ENCODE results near the gene TBC1D21. TPM values are rescaled to one million over a fixed set of nuclear protein-coding genes. Genes with fewer than 3 reads are reported as not detected.
A peak's percentile ranks its signal among the peaks of the same experiment; 100 is the strongest.

Gene TBC1D21
- polyA plus RNA-seq, 3 donors: not detected

DNA sequence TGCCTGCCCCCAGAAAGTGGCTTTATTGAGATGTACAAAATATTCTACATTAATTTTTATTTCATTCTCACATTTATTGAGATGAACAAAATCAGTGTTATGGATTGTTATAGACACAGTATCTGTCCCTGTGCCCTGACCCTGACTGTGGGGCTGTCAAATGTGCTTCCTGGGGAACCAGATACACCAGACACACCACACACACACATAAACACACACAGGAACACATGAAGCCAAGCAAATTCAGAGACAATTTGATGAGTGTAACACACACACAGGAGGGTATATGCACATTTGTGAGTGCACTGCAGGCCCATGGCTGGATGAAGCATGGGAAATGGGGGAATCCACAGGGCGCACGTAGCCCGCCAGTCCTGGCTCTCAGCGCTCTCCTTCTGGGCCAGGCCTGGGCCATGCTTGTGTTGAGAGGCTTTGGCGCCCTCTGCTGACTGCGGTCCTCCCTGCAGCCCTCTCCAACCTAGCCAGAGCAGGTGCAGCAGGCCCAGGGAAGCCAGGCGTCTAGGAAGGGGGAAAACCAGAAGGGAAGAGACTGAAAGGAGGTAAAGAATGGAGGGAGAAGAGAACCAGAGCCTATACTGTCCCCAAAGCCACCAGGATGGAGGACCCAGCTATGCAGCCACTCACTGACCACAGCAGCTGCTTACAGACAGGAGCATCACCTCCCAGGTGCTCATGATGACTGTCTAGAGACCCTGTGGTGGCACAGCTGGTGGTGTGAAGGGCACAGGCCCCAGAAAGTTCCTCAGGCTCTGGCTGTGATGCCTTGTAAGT, 34.9 kb downstream of the TBC1D21 start:
- peak; percentile 65 for DNase-seq

GRCh38 chr15:73908822-73909122, 35.4 kb downstream of the TBC1D21 start:
- no peak for DNase-seq

- DNase-seq: no peak
Measured at GRCh38 chr15:73909651-73910050, 36.3 kb downstream of the TBC1D21 start.

DNA sequence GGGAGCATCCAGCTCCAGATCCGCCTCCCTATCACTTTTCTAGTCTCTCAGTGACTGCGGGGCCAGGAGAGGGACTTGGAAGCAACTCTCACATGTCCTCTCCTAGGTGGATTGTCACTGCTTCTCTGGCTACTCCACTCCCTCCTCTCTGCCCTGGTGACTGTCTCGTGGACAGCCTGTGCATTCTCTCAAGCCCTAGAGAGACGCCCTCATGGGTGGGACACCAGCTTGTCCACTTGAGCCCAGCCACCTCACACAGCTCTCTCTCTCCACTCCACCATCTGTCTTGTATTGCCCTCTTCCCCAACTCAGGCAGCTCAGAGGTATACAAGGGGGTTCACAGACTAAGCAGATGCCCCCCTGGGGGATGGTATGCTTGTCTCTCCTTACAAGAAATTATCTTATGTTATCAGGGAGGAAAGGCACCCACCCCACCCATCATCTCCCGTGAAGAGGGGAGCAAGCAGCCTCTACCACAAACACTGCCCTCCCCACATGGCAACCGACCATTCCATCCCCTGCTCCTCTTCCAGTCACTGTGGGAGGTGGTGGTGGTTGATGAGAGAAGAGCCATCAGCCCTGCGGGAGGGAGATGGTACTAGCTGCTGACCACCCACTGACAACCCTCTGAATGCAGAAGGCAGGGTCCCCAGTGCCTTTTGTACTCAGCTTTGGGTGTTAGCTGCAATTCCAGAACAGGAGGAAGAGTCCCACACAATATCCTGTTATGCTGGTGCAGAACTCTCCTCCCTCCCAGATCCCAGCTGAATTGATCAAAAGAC, 37.3 kb downstream of the TBC1D21 start:
- no peak for DNase-seq

- no peak for DNase-seq
Measured at GRCh38 chr15:73912030-73912596, 38.7 kb downstream of the TBC1D21 start.

DNA sequence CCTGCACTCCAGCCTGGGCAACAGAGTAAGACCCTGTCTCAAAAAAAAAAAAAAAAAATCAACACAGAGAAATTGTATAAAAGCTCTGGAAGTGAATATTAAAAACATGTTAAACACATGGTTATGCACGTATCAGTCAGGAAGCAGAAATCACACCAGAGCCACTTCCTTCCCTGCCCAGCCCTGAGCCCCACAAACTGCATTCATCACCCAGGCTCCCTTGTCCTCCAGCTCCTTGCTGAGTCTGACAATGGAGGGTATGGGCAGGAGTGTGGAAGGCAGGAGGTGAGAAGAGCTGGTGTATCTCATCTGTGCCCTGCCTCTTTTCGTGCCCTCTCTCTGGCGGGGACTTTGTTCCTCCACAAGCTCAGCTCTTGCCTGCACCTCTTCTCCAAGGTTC, 40.8 kb downstream of the TBC1D21 start:
- no peak for DNase-seq

- DNase-seq: no peak
Measured at GRCh38 chr15:73915082-73915481, 41.7 kb downstream of the TBC1D21 start.

DNA sequence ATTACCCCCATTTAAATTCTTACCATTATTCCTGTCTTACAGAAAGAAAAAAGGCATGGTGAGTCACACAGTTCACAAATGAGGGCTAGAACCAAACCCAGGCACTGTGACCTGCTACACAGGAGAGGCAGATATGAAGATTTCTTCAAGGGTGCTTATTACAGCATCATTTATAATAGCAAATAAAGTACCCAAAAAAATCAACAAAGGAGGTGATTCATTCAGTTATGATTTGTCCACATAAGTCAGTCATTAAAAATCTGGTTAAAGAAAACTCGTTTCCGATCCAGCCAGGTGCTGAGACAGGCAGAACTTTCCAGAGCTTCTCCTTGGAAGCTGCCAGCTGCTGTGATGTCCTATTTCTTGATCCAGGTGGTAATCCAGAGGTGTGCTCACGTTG, 45.4 kb downstream of the TBC1D21 start:
- no peak for DNase-seq

GRCh38 chr15:73919706-73920105, 46.3 kb downstream of the TBC1D21 start:
- DNase-seq: no peak

DNA sequence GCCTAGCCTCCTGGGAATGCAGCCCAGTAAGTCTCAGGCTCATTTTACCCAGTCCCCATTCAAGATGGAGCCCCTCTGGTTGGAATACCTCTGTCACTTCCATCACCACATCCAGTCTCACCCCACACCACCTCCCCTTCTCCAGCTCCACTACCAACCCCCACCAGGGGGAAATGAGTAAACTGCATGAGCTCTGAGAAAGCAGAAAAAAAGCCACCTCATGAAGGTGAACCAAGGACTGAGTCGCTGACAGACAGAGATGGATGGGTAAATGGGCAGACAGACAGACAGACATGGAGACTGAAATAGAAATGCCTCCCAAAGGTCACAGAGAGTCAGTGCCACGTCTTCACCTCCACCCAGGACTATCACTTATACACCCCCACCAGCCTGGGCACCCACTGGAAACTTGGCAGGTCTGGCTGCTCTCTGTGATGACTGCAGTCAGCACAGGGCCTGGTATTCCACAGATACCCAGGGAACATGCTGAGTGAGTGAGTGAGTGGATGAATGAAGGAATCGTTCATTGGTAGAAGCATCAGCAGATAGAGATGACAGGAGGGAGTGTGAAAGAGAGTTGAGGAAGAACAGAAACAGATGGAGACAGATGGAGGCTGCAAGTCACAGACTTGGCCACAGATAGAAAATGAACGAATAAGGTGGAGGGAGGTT, 48.0 kb downstream of the TBC1D21 start:
- no peak for DNase-seq

DNA sequence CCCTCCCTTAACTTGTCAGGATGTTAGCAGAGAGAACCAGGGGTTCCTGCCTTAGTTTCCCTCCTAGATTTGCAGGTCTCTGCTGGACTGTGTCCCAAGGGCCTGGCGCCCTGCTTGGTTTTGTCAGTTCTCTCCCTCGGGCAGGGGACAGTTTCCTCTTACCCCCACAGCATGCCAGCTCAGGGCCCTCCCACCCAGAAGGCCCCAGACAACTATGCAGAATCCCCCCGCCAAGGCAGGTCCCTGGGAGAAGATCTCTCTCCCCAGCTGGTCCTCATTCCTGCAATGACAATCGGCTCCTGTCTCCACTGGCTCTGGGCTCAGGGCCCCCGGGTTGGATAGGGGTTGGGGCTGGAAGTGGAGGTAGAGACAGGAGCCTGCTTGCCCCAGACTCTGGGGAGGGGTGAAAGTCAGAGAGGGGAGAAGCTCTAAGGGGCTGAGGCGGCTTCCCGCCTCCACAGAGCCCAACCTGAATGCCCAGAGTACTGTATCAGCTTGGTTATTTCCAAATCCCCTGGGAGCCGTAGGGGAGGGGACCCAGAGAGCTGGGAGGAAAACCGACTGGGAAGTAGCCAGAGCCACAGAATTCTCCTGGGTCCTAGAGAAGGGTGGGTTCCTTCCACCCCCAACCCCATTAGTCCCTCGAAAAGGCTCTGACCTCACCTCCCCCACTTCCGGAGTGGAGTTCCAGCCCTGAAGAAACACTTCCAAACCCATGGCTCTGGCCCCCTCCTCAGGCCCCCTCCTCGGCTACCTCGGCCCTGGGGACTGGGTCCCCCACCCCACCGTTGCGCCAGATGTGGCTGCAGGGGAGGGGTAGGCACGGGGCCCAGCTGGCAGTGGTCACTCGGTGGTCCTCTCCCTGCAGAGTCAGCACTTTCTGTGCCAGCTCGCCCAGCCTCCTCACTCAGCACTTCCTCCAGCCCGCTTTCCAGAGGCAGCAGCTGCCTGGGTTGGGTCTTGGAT, 49.1 kb downstream of the TBC1D21 start:
- peak; percentile 76 for DNase-seq

DNA sequence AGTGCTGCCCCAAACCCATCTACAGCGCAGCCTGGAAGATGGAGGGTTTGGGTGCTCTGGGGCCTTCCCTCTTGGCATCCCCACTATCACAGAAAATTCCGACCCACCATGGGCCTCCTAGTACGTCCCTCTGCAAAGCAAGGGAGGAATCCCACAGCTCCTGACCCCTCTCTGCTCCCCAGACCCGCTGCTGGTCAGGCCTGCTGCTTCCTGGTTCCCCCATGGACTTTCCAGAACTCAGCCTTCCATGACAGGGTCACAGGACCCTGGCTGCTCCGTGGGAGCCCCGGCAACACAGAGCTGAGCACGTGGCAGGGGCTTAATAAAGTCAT, 49.8 kb downstream of the TBC1D21 start:
- DNase-seq: no peak

- no peak for DNase-seq
Measured at GRCh38 chr15:73923488-73924164, 50.3 kb downstream of the TBC1D21 start.

DNA sequence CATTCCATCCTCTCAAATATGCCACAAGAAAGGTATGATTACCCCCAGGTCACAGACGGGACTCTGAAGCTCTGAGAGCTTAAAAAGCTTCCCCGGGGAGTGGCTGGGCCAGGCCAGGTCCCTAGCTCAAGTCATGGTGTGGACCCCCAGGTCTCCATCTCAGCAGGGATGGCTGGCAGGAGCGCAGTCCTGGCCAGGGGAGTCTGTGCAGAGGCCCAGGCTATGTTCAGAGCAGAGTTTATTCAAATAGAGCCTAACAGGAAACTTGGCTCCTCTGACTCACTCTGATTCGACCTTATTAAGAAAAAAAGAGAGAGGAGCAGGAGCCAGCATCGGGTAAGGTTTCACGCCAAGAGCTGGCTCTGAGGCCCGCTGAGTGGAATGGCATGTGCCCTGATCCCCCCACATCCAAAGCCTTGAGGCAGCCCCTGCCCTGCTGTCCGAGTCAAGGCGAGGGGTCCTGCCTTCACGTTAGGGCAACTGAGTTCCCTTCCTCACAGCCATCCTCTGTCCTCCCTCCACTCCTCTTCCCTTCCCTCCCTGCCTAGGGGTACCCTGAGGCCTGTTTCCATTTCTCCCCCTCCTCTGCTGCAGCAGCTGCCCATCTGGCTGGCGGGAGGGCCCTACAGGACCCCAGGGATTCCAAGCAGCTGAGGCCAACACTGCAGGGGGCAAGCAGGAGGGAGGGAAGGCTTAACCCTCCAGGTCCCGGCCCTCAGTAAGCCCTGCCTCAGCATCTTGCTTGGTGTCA, 51.0 kb downstream of the TBC1D21 start:
- DNase-seq: no peak

DNA sequence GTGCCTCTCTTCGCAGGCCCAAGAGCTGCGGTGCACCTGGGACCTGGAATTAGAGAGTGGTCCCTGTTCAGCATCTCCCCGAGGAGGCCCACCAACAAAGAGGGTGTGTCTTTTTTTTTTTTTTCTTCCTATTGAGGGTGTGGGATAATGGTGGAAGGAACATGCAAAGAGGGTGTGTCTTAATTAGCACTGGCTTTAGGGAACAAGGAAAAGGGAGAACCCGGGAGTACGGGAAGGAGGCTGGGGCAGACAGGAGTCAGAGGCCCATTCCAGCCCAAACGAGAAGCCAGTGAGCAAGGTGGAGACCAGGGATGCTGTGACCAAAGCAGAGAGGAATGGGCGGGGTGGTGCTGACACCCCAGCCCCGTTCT, 52.5 kb downstream of the TBC1D21 start:
- DNase-seq: no peak

GRCh38 chr15:73926219-73927002, 53.0 kb downstream of the TBC1D21 start, which contains the start of gene LOXL1:
Gene LOXL1, plus strand, starts transcription at chr15:73926462. Its CDS starts 322 bp downstream, at chr15:73926784.
- DNase-seq: peak; percentile 77

DNA sequence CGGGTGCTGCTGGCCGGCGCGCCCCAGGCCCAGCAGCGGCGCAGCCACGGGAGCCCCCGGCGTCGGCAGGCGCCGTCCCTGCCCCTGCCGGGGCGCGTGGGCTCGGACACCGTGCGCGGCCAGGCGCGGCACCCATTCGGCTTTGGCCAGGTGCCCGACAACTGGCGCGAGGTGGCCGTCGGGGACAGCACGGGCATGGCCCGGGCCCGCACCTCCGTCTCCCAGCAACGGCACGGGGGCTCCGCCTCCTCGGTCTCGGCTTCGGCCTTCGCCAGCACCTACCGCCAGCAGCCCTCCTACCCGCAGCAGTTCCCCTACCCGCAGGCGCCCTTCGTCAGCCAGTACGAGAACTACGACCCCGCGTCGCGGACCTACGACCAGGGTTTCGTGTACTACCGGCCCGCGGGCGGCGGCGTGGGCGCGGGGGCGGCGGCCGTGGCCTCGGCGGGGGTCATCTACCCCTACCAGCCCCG, 53.7 kb downstream of the TBC1D21 start:
- DNase-seq: no peak

DNA sequence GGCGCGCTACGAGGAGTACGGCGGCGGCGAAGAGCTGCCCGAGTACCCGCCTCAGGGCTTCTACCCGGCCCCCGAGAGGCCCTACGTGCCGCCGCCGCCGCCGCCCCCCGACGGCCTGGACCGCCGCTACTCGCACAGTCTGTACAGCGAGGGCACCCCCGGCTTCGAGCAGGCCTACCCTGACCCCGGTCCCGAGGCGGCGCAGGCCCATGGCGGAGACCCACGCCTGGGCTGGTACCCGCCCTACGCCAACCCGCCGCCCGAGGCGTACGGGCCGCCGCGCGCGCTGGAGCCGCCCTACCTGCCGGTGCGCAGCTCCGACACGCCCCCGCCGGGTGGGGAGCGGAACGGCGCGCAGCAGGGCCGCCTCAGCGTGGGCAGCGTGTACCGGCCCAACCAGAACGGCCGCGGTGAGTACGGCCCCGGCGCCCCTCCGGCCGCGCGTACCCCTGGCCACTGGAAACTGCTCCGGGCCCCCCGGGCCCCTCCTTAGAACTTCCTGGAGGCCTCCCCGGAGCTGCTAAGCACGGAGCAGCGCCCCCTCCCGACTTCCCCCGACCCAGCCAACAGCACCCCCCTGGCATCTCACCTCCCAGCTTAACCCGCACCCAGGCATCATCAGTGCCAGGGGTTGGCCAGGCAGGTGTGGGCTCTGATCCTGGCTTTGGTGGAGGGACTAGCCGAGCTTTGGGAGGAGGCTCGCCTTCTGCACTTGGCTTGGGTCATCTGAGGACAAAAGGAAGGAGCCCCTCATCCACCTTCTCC, 54.3 kb downstream of the TBC1D21 start:
- no peak for DNase-seq
